COLO668 (cell line): Measurements from ENCODE around the gene PP2D1.
"Not testable (repeated sequence)": the region's sequence is repeated elsewhere in the genome, so short reads cannot be mapped to it uniquely, and the experiment has no call there.

Source experiments
- DNase-seq: peaks from one replicate; lab custom pipeline; 2025; ENCODE audit not compliant: unreplicated experiment; lab: John Stamatoyannopoulos, UW

PP2D1 gene, protein sequence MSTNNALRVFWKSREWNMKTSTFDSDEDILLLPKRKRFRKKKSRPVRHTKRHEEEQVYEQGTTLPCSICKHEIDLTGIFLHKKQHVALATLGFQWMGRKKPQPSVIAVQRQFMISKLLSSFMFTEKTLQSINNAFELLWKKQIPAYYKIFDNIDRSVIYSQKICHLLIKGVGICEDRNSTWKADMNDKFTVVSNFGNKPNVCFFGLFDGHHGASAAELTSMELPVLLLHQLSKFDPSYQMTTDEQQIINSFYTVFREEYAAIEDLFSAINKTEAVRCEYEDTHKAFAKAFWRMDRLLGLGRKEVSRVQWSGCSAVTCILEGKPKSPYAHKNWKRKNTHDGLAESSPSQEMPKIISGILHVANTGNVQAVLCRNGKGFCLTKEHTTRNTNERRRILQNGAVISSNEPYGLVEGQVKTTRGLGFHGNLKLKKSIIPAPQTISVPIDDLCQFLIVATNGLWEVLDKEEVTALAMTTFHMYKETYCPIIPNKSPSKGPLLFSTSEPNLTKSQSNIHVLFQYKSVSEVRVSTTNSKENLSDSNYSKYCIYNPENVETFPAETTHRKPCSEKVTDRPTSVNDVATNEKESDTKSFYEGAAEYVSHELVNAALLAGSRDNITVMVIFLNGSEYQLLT

DNA sequence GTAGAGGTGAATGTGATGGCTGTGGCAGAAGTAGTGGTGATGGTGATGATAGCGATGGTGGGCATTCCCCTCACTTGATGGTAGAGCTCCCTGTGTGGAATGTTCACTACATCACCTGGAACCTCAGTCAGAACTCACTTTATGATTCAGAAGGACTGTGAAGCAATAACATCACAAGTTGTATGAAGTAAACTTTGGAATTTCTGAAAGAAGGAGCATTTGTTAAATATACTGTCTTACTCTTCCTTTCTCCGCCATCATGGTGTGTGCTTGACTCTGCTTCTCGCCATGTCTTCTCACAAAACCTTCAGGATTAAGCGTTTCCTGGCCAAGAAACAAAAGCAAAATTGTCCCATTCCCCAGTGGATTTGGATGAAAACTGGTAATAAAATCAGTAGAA lies at the start of gene PP2D1:
TSS of gene PP2D1 (minus strand) at position 101 of the 400 bp plus-strand sequence. CDS start 192 bp downstream, outside the sequence.
- DNase-seq = no peak

DNA sequence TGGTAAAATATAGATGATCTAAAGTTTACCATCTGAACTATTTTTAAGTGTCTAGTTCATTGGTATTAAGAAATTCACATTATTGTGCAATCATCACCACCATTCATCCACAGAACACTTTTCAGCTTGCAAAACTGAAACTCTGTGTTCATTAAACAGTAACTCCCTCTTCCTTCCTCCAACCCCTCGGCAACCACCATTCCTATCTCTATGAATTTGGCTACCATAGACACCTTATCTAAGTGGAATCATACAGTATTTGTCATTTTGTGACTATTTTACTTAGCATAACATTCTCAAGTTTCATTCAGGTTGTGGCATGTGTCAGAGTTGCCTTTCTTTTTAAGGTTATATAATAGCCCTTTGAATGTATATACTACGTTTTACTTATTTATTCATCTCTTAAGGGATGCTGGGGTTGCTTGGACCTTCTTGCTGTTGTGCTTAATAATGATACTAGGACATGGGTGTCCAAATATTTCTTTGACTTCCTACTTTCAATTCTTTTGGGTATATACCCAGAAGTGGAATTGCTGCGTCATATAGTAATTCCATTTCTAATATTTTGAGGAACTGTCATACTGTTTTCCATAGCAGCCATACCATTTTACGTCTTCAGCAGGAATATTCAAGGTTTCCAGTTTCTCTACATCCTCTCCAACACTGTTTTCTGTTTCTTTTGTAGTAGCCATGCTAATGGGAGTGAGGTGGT lies 49.1 kb upstream of the PP2D1 start:
- DNase-seq = no peak

DNA sequence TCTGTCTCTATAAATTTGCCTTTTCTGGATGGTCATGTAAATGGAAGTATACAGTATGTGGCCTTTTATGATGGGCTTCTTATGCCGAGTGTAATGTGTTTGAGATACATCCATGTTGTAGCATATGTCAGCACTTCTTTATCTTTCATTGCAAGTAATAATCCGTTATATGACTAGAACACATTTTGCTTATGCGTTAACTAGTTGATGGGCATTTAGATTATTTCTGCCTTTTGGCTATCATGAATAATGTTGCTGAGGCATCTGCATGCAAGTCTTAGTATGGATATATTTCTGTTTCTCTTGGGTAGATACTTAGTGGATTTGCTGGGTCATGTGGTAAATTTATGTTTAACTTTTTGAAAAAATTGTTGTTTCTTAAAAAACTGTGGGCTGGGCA lies 47.9 kb upstream of the PP2D1 start:
- DNase-seq = no peak

DNA sequence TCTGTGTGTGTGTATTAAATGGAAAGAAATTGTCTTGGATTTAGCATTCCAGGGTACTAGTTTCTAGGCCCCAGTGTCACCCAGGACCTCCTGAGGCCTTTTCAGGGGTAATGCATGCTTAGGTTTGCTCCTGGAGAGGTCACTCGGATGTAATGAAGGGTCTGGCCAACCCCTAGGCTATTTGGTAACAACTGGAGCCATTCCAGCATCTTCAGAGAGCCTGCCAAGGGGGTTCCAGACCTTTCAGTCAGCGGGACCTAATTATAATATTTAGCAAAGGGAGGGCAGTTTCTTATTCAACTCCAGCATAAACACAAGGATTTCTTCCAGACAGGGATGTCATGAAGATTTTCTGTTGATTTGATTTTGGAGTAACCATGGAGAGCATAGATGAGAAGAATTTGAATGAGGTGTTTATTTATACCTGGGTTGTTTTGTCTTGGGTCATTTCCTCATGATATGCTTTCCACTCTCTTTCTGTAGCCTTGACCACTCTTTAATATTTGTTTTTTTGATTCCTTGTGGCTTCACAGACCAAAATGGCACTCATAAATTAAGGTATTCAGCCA lies 45.6 kb upstream of the PP2D1 start:
- DNase-seq = no peak

DNA sequence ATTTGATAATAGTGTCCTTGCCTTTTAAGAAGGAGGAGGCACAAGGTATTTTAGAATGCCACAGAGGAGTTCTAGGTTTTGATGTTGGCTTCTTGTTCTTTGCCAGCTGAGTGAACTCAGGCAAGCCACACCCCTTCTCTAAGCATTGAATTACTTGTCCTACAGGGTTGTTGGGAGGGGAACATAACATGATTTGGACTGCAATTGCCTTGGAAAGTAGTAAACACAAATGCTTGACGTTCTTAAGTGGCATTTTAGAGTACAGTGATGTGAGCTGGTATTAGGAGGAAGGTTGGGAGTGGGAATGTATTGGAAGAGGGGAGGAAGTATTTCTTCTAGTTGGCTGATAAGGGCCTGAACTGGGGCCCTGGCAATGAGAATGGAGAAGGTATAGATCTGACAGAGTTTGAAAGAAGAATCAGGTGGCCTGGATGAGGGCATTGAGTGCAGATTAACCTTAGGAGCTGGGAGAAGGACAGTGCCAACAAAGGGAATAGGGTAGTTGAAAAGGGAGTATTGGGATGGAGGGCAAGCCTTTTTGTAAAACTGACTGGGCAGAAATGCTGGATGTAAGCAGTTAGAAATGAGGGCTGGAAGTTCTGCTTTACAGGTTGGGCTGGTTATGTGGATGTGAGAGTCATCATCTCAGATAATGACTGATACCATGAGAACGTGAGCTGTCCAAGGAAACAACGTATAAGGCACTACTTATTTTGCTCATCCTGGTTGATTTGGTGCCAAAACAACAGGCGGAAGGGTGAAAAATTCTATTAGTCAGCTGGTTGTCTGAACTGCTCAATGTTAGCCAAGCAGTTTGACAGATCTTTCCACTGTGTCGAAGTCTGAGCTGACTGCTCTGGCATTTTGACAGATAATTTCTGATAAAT lies 44.9 kb upstream of the PP2D1 start:
- DNase-seq = no peak

DNA sequence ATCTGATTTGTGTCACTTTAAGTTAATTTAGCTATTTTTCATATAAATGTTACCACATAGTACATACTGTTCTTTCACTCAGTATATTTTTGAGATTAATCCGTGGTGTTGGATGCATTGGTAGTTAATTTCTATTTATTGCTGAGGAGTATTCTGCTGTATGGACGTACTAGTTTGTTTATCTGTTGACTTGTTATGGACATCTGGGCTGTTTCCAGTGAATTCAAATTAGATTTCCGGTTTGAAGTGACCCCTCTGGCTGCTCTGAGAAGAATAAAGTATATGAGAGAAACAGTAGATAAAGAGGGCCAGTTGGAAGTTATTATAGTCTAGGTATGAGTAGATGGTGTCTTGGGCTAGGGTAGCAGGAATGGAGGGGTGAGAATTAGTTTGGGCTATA lies 43.8 kb upstream of the PP2D1 start:
- DNase-seq = no peak

DNA sequence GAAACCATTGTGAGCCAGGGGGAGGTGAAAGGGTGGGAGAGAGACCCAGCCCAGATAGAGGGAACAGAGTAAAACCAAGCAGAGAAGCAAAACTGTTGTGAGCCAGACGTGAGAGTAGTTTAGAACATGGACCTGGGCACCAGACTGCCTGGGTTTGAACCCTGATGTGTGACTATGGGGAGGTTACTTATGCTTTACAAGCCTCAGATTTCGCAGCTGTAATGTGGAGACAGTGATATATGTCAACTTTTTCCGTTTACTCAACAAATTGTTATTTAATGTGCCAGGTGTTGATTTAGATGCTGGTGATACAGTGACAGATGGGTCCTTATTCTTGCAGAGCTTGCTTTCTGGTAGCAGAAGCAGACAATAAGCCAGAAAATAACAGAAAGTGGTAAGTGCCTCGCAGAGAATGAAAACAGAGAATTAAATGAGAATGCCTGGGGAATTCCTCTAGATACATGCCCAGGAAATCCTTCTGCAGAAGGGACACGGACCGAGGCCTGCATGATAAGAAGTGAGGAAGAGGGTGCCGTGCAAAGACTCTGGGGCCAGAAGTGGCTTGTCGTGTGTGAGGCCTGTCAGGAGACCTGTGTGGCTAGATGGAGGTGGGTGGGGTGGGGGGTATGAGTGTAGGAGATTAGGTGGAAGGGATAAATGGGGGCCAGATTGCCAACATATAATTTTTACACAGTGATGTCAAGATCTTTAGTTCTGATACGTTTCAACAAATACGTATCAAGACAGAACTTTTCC lies 43.1 kb upstream of the PP2D1 start:
- peak; percentile 9 for DNase-seq

DNA sequence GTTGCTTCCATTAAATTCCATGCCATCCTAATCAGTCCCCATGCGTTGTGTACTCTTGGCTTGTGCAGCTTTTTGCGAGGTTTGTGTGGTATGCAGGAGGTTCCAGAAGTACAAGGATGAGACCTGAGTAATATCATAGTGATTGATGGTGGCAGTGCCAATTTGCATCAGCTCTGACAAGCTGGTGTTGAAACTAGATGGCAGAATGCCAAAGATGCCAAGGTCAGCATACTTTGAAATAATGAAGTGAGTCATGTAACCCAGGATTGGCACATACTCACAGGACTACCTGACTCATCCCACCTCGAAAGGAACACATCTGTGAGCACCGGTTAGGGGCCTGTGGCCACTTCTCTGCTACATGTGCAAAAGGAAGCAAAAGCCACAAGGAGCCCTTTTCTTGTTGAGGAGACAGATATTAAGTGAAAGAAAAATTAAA lies 42.5 kb upstream of the PP2D1 start:
- DNase-seq = peak; percentile 66

DNA sequence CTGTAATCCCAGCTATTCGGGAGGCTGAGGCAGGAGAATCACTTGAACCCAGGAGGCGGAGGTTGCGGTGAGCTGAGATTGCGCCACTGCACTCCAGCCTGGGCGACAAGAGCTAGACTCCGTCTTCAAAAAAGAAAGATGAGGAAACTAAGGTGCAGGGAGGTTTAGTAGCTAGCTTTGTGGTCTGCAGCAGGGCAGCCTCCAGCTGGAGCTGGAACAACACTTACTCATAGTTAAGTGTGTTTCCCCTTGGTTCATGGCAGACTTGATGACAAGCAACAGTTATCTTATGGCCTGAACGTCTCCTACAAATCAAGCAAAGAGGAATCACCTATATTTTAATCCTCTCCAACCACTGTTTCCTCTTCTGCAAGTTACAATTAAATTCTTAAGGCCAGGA lies 40.8 kb upstream of the PP2D1 start:
- DNase-seq = no peak

DNA sequence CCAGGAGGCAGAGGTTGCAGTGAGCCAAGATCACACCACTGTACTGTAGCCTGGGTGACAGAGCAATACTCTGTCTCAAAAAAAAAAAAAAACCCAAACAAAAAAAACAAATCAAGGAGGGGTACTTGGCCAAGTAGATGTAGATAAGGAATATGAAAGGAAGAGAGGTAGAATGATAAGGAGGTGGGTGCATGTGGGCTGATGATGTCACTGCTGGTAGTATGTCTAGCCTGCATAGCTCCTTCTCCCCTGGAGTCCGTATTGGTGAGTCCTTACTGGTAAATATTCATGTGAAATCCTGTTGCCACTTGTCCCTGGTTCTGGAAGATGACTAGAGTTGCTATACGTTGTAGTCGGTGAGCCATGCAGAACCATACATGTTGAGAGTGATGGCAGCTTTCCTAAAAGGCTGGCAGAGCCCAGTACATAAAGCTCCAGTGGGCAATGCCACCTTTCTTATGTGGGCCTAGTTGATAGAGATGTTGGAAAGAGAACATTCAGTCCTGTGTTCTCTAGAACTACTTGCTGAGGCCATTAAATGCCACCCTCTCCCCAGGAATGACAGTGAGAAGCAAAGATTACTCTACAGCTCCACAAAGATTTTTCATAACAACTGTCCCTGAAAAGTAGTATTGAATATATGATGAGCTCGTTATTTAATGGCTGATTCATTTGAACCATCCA lies 39.2 kb upstream of the PP2D1 start:
- no peak for DNase-seq

DNA sequence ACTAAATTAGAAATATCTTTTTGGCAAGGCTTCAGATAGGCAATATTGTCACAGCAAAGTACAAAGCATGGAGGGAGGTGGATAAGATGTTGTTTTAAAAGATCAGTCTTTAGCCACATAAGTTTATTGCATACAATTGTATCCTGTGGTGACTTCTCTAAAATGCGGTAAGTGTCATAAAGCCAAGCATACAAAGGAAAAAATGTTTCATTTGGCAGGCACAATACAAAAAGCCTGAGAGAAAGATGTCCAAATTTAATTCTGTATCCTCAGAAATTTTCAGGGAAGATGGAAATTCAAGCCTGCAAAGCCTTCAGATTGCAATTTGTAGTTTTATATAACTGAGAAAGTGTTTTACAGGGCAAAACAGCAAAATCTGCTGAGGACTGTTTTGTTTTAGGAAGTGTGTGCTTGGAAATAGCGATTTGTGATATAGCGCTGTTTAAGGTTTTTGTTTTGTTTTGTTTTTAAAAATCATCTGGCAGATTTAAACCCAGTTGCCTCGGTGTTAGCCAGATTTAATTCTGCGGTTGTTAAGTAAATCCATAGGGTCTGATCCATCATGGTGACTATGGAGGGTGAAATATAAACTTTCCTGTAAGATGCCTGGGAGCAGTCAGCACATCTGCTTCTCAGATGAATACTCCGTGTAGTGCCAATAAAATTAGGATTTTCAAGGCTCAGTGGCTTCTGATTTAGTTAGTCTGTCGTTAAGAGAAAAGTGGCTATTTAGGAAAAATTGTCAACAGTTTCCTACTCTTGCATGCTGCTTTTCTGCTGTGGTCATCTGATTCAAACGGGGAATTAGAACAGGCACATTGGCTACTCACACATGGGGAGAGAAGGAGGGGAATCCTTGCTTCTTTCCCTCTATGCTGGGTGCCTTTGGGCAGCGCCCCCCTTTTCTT lies 36.2 kb upstream of the PP2D1 start:
- no peak for DNase-seq

DNA sequence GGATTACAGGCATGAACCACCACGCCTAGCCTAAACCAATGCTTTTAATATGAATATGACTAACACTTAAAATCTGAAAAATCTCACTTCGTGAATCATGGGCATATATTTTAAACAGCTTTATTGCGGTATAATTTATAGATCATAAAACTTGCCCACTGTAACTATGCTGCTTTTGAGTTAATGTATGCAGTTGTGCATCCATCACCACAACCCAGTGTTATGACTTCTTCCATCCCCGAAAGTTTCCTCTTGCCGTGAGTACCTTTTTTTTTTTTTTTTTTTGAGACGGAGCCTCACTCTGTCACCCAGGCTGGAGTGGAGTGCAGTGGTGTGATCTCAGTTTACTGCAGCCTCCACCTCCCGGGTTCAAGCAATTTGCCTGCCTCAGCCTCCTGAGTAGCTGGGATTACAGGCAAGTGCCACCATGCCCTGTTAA lies 35.3 kb upstream of the PP2D1 start:
- no peak for DNase-seq

DNA sequence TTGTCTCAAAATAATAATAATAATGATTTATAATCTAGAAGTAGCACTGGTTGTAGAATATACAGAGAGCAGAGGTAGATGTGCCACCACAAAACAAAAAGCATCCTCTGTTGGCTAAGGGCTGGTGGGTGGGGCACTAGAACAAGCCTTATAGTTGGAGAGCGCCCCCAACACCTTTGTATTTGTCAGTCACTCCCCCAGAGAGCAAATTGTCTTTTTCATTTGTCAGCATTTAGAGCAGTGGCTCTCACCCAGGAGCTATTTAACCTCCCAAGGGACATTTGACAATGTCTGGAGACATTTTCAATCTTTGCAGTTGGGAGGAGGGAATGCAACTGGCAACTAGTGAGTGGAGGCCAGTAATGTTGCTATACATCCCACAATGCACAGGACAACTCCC lies 34.5 kb upstream of the PP2D1 start:
- DNase-seq = no peak

DNA sequence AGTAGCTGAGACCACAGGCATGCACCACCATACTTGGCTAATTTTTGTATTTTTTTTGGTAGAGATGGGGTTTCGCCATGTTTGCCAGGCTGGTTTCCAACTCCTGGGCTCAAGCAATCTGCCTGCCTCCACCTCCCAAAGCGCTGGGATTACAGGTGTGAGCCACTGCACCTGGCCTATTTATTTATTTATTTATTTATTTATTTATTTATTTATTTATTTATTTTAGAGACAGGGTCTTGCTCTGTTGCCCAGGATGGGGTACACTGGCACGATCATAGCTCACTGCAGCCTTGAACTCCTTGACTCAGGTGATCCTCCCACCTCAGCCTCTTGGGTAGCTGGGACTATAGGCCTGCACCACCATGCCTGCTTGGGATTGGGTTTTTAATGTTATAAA lies 33.1 kb upstream of the PP2D1 start:
- not testable (repeated sequence) for DNase-seq

DNA sequence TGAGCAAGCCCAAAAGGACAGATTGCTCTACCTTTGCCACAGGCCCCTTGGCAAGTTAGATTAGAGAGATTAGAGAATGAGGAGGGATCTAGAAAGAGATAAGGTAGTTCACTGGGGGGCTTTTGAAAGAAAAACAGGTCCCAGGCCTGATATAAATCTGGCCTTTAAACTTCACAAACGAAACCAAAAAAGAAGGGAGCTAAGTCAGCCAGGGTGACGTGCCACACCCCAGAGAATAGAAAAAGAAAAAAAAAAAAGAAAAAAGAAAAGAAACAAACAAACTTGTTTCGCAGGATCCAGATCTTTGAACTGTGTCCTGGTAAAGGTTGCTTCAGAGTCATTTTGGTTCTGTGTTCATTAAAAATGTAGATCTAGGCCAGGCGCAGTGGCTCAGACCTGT lies 31.8 kb upstream of the PP2D1 start:
- DNase-seq = no peak

DNA sequence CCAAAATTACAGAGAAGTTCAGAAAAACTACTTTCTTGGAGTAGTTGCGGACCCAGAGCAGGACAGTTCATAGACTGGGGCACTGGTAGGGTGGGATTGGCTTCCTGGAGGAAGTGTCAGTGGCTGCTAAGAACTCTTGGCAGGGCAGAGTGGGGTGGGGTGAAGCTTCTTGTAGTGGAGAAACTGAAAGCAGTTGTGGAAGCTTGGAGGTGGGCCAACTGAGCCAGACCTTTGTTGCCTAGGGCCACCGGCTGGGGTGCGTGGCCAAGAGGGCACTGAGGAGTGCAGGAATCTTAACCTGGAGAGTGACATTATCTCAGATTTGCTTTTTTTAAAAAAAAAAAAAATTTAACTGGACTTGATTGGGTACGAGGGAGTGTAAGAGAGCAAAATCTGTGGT lies 31.3 kb upstream of the PP2D1 start:
- DNase-seq = no peak

DNA sequence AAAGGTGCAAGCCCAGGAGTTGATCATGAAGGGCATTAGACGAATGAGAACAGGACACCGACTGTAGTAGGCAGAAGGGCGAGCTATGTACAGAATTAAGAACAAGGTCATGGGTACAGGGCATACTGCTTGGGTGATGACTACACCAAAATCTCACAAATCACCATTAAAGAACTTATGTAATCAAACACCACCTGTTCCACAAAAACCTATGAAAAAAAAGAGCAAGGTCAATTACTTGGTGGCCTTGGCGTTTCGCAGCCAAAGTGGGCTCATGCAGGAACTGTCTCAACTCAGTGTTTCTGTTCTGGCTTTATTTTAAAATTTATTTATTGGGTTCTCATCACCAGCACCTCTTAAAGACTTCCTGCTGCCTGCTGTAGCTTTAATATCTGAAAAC lies 30.3 kb upstream of the PP2D1 start:
- DNase-seq = no peak

DNA sequence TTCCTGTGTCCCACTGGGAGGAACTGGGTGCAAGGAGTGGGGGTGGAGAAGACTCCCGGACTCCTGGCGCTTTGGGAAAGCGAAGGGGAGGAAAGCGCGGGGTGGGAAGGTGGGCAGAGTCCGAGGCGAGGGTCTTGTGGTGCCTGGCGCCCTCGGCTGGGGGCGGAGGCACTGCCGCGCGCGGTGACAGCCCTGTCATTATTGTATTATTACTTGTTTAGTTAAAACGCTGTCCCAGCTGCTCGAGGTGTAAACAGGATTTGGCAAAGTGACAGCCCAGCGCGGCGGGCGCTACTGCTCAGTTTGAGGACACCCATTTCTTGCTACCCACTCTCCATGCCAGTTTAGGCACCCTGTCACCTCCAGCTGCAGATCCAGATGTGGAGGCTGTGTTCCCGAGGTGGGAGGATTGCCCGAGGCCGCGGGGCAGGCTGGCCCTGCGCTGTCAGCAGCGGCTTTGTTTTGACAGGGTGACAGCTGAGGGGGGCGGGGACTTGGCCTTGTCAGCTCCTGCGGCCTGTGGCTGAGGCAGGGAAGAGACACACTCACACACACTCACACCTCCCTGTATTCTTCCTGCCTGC lies 29.2 kb upstream of the PP2D1 start:
- peak; percentile 73 for DNase-seq
